Cortex of kidney (tissue), 1 donor: ENCODE results near the gene MEN1.
A peak's percentile ranks its signal among the peaks of the same experiment; 100 is the strongest.

Source experiments
- DNase-seq: peaks from one replicate; lab custom pipeline; 2025; lab: John Stamatoyannopoulos, UW

Gene MEN1

GRCh38 chr11:64778473-64779298, 31.7 kb downstream of the MEN1 start, which contains the start of gene SF1:
Gene SF1, minus strand, starts transcription at chr11:64778542. Its CDS starts 150 bp downstream, at chr11:64778392.
- peak; percentile 95 for DNase-seq

DNA sequence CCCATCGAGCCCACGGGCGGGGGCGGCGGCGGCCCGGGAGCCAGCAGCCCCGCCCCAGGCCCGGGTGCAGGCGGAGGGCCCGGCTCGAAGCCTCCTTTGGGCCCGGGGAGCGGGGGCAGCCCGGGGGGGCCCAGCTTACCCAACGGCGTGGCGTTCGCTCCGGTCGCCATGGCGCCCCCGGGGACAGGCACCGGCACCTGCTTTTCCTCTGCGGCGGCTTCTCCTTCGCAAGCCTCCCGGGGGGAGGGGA, 32.2 kb downstream of the MEN1 start:
- DNase-seq: no peak

DNA sequence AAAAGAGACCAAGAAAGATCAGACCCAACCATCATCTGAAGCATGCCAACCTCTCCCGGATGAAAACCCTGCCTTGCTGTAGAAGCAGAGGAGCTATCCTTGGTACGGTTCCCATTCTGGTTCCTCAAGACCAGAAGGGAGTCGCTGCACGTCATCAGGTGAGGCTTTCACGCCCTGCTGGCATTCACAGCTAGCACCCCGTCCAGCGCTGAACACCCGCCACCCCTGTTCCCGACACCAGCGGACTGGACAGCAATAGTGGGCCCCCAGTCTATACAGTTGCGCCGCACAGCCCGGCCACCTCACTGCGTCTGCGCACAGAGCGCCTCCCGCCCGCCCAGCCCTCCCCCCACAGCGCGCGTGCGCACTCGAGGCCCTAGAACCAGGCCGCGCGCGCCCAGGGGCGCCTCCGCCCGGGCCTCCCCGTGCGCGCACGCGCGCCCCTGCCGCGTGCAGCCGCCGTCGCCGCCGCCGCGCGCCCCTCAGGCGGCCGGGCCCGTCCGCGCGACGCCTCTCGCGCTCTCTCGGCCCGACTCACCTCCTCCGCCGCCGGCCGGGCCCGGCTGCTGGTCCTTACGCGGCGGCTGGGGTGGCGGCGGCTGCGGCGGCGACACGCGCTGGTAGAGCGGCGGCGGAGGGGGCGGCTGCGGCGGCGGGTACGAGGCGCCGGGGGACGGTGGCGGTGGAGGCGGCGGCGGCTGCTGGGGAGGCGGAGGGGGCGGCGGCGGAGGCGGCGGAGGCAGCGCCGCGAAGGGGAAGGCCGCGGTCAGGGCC, 32.7 kb downstream of the MEN1 start:
- DNase-seq: no peak

- no peak for DNase-seq
Measured at GRCh38 chr11:64776875-64777274, 33.5 kb downstream of the MEN1 start.

DNA sequence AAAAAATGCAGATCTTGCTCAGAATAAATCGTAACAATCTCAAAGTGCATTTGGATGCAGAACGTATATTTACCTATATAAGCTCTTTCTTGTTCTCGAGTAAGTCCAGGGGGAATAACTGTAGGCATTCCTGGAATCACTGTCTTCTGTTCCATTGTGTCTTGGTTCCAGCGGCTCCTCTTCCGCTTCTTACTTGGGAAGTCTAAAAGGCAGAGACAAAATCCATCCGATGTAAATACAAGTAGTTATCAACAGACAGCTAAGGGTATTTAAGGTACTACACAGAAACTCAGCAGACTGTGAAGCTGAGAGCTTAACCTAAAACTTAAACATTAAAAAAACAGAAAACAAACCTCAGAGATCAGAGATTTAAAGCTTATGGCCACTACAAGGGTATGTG, 33.9 kb downstream of the MEN1 start:
- no peak for DNase-seq

GRCh38 chr11:64774144-64774543, 36.2 kb downstream of the MEN1 start:
- no peak for DNase-seq

DNA sequence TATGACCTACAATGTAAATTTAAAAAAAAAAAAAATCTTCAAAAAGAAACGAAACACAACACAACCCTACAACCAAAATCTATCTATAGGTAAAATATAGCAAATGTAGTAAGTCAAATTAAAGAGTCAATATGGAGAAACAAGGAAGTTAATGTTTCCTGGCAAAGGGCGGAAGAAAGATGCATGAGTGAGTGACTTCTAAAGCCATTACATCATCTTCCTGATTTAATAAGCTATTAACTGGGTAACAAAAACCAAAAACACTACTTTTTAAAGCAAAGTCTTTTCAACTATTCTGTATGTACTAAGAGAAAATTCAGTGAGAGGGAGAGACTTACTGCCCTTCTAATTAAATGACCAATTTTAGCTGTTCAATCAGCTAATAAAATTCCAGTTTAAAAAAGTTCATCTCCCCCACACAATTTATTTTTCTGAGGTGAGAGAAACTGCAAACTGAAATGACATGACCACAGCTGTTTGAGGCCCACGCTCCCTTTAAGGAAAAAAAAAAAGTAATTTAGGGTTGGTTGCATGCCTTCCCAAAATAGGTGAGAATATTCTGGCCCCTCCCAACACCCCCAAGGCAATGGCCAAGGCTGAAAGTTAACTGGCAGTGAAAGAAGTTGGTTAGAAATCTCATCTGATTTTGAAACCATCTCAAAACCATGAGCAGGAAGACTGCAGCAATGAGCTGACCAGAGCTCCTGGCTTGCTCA, 37.9 kb downstream of the MEN1 start:
- no peak for DNase-seq

GRCh38 chr11:64771861-64772260, 38.5 kb downstream of the MEN1 start:
- no peak for DNase-seq

- DNase-seq: no peak
Measured at GRCh38 chr11:64770120-64770519, 40.2 kb downstream of the MEN1 start.

DNA sequence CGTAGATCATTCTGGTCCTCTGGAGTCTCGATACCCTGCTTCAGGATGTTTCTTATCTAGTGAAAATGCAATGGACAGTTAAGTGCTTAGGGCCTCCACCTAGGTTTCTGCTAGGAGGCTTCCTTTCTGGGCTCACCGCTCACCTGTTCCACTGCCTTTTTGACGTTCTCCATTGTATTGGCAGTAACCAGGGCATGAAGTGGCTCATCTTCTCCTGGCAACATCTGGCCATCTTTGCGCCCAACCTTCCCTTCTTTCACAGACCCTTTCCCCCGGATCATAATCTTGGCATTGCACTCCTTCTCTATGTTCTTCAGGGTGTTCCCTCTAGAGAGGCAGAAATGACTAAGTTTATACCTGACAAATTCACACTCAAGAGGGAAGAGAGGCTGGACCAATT, 41.1 kb downstream of the MEN1 start:
- DNase-seq: no peak

- DNase-seq: no peak
Measured at GRCh38 chr11:64768300-64768694, 42.1 kb downstream of the MEN1 start.

DNA sequence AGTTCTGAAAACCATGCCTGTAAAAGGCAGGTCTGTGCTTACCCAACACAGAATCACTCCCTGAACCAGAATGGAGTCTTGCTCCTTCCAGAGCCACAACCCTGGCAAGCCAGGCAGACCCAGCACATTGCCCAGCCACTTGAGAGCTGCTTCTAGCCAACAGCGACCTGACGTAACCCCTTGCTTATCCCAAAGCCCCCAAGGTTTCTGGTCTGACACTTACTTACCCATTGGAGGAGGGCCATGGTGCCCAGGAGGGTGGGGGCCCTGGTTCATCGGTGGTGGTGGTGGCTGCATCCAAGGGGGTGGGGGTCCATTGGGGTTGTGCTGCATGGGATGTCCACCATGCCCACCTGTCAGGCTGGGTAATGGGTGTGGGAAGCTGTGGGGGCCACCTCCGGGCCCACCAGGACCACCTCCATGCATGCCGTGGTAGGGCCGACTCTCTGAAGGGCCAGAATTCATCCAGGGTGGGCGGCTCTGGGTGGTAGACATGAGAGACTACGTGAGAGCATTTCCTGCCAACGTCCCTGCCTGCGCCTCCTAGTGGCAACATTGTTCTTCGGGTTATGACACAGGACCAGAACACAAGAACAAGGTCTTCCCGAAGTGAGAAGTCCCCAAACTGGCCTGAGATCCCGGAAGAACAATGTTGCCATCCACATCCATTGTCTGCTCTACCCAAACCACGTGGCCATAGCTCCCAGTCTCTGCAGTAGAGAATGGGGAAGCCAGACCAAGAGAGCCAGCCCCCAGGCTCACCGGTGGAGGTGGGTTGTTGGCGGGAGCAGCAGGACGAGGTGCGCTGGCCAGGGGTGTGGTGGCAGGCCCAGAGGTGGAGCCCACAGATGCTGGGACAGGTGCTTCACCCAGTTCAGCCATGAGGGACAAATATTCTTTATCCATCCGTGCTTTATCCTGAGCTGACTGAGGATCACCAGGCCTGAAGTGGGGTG, 42.7 kb downstream of the MEN1 start:
- no peak for DNase-seq

DNA sequence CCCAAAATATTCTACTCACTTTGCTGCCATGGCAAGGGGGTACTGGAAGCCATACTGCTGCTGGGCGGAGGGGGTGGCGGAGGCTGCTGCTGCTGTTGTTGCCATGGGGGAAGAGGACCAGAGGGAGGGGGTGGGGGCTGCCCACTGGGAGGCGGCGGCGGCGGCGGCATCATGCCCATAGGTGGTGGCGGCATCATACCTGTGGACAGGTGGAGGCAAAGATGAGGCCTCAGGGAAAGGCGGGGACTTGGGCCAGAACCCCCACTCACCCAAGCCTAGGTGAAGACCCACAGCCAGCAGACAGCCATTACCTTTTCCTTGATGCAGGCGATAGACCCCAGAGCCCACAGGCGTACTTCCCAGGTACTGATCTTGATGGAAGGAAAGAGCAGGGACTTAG, 43.5 kb downstream of the MEN1 start:
- no peak for DNase-seq

GRCh38 chr11:64765851-64766665, 44.3 kb downstream of the MEN1 start:
- no peak for DNase-seq

DNA sequence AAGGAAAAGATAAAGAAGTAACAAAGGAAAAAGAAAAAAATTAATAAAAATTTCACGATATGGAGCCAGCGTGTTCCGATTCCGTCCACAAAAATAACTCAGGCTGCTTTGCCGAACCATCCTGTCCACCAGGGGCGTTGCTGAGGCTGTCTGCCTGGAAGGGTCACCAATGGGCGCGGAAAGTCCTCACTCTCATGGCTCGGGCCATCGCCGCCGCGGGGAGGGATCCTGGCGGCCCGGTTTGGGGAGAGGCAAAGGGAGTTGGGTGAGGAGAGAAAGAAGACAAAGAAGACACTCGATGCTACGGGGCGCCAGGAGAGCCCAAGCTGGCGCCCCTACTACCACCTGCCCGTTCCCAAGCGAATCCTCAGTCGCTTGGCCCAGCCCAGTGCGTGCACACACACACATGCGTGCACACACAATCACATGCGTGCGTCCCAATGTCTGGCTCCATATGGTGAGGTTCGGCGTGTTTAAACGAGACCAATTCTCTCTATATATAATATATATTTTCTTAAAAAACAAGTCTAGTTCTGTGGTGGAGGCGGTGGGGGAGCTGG, 45.0 kb downstream of the MEN1 start:
- DNase-seq: no peak

- DNase-seq: no peak
Measured at GRCh38 chr11:64764753-64765152, 45.6 kb downstream of the MEN1 start.

DNA sequence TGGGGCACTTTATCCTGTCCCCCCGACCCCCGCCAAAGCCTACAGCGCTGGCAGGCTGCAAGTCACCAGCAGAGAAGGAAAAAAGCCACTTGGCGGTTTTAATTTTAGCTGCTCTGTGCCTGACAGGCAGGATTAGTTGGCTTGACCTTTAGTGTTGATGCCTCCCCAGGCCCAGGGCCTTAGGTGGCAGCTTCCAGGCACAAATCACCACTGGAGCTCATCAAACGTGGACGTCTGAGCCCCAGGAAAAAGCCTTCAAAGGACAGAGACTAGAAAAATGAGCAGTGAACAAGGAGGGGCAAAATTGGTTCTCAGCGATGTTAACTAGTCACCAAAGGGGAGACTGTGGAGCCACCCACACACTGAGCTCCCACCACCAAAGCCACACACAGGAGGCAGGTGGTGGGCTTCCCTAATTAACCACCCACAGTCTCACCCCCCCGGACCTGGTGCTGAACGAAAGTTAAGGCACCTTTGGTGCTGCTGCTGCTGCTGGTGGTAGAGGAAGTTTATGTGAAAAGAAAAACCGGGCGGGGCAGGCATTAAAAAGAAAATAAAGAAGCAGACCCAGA, 46.2 kb downstream of the MEN1 start:
- no peak for DNase-seq

- no peak for DNase-seq
Measured at GRCh38 chr11:64763526-64764039, 46.8 kb downstream of the MEN1 start.

- DNase-seq: no peak
Measured at GRCh38 chr11:64762674-64763525, 47.5 kb downstream of the MEN1 start.
